ENCODE results near the gene SCGB1D4.
A peak's percentile ranks its signal among the peaks of the same experiment; 100 is the strongest.
"Not testable (repeated sequence)": the region's sequence is repeated elsewhere in the genome, so short reads cannot be mapped to it uniquely, and the experiment has no call there.

The SCGB1D4 gene, protein sequence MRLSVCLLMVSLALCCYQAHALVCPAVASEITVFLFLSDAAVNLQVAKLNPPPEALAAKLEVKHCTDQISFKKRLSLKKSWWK

DNA sequence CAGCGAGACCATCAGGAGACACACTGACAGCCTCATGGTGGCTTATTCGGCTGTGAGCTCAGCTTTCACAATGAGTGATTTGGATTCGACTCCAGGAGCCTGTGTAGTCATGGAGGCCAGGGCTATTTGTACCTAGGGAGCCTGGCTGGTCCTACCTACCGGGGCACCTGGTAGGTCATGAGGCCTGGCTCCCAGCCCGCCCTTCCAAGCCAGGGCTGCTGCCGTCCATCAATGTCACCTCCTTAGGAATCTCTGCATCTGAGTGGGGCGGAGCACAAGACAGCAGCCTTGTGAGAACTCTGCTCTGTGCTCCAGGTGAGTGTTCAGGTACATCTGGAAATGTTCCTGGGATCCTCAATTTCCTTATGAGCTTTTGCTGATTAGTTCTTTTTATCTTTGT, at the start of gene SCGB1D4:
Gene SCGB1D4 (minus strand): TSS at position 101 of the 400 bp plus-strand sequence. CDS start 65 bp downstream, at position 36.
- TF ChIP-seq, protein P1, sequence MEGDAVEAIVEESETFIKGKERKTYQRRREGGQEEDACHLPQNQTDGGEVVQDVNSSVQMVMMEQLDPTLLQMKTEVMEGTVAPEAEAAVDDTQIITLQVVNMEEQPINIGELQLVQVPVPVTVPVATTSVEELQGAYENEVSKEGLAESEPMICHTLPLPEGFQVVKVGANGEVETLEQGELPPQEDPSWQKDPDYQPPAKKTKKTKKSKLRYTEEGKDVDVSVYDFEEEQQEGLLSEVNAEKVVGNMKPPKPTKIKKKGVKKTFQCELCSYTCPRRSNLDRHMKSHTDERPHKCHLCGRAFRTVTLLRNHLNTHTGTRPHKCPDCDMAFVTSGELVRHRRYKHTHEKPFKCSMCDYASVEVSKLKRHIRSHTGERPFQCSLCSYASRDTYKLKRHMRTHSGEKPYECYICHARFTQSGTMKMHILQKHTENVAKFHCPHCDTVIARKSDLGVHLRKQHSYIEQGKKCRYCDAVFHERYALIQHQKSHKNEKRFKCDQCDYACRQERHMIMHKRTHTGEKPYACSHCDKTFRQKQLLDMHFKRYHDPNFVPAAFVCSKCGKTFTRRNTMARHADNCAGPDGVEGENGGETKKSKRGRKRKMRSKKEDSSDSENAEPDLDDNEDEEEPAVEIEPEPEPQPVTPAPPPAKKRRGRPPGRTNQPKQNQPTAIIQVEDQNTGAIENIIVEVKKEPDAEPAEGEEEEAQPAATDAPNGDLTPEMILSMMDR (IDR thresholded peaks at IDR 0.05; ENCODE audit: insufficient read depth, low read length, missing control alignments), result no peak
- ChIA-PET POLR2A (no interaction called here), CTCF (no interaction called here)
- DNase-seq (ENCODE audit: low read depth, low spot score), result no peak
- H3K4me3 ChIP-seq (ENCODE audit: low read depth, low read length), result no peak within 1 kb of the TSS

DNA sequence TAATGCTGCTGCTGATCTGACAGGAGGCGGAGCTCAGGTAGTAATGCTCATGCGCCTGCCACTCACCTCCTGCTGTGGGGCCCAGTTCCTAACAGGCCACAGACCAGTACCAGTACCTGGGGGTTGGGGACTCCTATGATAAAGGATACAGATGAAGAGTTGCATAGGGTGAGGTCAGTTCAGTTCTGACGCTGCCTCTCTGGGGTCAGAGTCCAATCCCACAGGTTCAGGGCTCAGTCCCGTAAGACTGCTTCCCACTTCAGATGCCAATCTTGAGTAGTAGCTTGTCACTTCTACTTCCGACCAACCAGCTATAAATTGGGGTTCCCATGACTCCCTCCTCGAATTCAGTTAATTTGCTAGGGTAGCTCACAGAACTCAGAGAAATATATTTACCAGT, 47.0 kb upstream of the SCGB1D4 start:
- TF ChIP-seq, protein P1 (IDR thresholded peaks at IDR 0.05; ENCODE audit: insufficient read depth, low read length, missing control alignments), result no peak
- H3K4me3 ChIP-seq (ENCODE audit: low read depth, low read length), result no peak overlapping the region
- no peak for DNase-seq (ENCODE audit: low read depth, low spot score)
- POLR2A ChIA-PET, result no interaction called here
- CTCF ChIA-PET, result interaction anchor here (1.2 to 1.7 kb wide), 2 partner anchors 32 to 34 kb away, joined by 4 to 5 read pairs; no protein-coding TSS in a partner anchor

DNA sequence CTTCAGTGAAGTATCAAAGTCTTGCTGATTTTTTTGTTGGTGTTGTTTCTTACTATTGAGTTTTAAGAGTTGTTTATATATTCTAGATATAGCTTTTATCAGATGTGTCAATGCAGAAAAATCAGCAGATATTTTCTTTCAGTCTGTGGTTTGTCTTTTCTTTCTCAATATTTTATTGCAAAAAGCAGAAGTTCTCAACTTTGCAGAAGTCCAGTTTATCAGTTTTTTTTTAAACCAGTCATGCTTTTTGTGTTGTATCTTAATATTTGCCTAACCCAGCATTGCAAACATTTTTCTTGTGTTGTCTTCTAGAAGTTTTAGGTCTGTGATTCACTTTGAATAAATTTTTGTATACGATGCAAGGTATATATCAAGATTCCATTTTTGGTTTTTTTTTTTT, 45.3 kb upstream of the SCGB1D4 start:
- ChIA-PET CTCF (interaction anchor here (0.6 kb wide), 1 partner anchor 29 kb away, joined by 3 read pairs; no protein-coding TSS in a partner anchor), POLR2A (no interaction called here)
- no peak for DNase-seq (ENCODE audit: low read depth, low spot score)
- H3K4me3 ChIP-seq (ENCODE audit: low read depth, low read length), result no peak overlapping the region
- TF ChIP-seq, protein P1 (IDR thresholded peaks at IDR 0.05; ENCODE audit: insufficient read depth, low read length, missing control alignments), result no peak

DNA sequence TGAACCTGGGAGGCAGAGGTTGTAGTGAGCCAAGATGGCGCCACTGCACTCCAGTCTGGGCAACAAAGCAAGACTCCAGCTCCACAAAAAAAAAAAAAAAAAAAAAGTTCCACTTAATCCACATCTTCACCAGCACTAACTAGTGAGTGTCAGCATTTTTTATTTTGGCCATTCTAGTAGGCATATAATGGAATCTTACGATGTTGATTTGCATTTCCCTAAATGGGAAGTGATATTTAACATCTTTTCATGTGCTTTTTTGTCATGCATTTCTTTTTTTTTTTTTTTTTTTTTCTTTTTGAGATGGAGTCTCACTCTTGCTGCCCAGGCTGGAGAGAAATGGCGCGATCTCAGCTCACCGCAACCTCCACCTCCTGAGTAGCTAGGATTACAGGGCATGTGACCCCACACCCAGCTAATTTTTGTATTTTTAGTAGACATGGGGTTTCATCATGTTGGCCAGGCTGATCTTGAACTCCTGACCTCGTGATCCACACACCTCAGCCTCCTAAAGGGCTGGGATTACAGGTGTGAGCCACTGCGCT, 44.8 kb upstream of the SCGB1D4 start:
- H3K4me3 ChIP-seq (ENCODE audit: low read depth, low read length); DNase-seq (ENCODE audit: low read depth, low spot score); POLR2A ChIA-PET: not testable (repeated sequence)
- CTCF ChIA-PET, result interaction anchor here (0.6 kb wide), 1 partner anchor 30 kb away, joined by 3 read pairs; no protein-coding TSS in a partner anchor

DNA sequence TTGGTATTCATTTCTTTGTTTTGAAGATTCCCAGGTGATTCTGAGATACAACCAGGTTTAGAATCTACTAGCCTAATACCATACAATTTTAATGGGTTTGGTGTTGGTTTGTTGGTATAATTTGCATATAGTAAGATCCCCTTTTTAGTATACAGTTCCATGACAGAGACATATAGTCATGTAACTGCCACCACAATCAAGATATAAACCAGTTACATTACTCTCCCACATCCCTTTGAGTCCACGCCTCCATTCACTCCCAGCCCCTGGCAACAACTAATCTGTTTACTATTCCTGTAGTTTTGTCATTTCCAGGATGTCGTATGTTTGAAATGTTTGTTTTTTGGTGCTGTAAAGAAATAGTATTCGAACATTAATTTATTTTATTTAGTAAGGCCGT, 42.7 kb upstream of the SCGB1D4 start:
- ChIA-PET CTCF (interaction anchor here (1.5 to 5.0 kb wide), 6 partner anchors 12 to 202 kb away, joined by 3 to 58 read pairs (median 10); no protein-coding TSS in a partner anchor), POLR2A (no interaction called here)
- no peak for DNase-seq (ENCODE audit: low read depth, low spot score)
- no peak overlapping the region for H3K4me3 ChIP-seq (ENCODE audit: low read depth, low read length)
- TF ChIP-seq, protein P1 (IDR thresholded peaks at IDR 0.05; ENCODE audit: insufficient read depth, low read length, missing control alignments), result no peak

DNA sequence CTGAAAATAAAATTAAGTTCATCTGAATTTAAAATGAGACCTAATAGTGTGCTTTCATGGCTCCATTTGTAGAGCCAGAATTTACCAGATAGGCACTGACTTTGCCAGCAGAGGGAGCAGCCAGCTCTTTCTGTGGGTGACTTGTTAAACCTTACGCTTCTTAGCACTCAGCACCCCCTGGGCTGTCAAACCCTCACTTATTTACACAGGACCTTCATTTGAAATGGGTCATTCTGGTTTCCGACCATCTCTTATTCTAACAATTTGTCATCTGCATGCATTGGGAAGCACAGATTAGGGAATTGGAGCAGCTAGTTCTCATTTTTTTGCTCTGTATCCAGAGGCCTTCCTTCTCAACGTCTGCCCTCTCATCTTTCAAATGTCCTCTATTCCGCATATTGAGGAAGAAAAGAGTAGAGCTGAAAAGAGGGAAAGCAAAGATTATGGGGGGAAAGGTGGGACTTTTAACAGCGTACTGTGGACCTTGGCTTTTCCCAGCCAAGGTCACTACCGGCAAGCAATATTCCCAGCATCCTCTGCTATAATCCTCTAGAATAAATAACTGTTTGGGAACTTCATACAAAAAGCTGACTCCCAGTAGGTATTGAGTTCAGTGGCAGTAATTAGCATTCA, 41.5 kb upstream of the SCGB1D4 start:
- TF ChIP-seq, protein P1 (IDR thresholded peaks at IDR 0.05; ENCODE audit: insufficient read depth, low read length, missing control alignments), result peak; percentile 67
- DNase-seq (ENCODE audit: low read depth, low spot score), result peak; percentile 12
- H3K4me3 ChIP-seq (ENCODE audit: low read depth, low read length), result no peak overlapping the region
- ChIA-PET CTCF (interaction anchor here (1.2 to 5.0 kb wide), 14 partner anchors 10 to 204 kb away, joined by 3 to 58 read pairs (median 4); no protein-coding TSS in a partner anchor), POLR2A (no interaction called here)

All from AG04449 (cell line).